ENCODE results near the gene SF3B5.

The SF3B5 gene

GRCh38 chr6:144059139-144059538, 36.2 kb downstream of the SF3B5 start:
- TF ChIP-seq, protein P1, sequence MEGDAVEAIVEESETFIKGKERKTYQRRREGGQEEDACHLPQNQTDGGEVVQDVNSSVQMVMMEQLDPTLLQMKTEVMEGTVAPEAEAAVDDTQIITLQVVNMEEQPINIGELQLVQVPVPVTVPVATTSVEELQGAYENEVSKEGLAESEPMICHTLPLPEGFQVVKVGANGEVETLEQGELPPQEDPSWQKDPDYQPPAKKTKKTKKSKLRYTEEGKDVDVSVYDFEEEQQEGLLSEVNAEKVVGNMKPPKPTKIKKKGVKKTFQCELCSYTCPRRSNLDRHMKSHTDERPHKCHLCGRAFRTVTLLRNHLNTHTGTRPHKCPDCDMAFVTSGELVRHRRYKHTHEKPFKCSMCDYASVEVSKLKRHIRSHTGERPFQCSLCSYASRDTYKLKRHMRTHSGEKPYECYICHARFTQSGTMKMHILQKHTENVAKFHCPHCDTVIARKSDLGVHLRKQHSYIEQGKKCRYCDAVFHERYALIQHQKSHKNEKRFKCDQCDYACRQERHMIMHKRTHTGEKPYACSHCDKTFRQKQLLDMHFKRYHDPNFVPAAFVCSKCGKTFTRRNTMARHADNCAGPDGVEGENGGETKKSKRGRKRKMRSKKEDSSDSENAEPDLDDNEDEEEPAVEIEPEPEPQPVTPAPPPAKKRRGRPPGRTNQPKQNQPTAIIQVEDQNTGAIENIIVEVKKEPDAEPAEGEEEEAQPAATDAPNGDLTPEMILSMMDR (IDR thresholded peaks at IDR 0.05), result no peak

GRCh38 chr6:144055121-144055931, 40.0 kb downstream of the SF3B5 start:
- TF ChIP-seq, protein P1 (IDR thresholded peaks at IDR 0.05), result no peak

- TF ChIP-seq, protein P1 (IDR thresholded peaks at IDR 0.05), result no peak
These were observed 41.8 kb downstream of the SF3B5 start for GRCh38 chr6:144053601-144054000.

GRCh38 chr6:144052488-144052887, 42.9 kb downstream of the SF3B5 start:
- TF ChIP-seq, protein P1 (IDR thresholded peaks at IDR 0.05), result no peak

GRCh38 chr6:144049386-144049785, 46.0 kb downstream of the SF3B5 start:
- TF ChIP-seq, protein P1 (IDR thresholded peaks at IDR 0.05), result no peak

- TF ChIP-seq, protein P1 (IDR thresholded peaks at IDR 0.05), result no peak
These were observed 47.7 kb downstream of the SF3B5 start for GRCh38 chr6:144047688-144048087.
